ENCODE data around the gene ESPNL. TPM values are rescaled to one million over a fixed set of nuclear protein-coding genes. Genes with fewer than 3 reads are reported as not detected.

Gene ESPNL
- total and polyA plus RNA-seq, 2 donors, result 0.23 to 3.5 TPM

GRCh38 chr2:238182362-238182761 lies 82.2 kb downstream of the ESPNL start:
- Histone ChIP-seq H3K27ac (ENCODE audit: low read depth) (no peak overlapping the region), H3K36me3 (ENCODE audit: insufficient read depth) (peaks cover 8% of the 10 kb centered on the region), H3K4me1 (ENCODE audit: insufficient read depth) (no peaks in the 10 kb centered on the region), H3K4me3 (ENCODE audit: low read depth, low read length) (no peak overlapping the region)
- WGBS, result 83% methylated on average over 6 of the region's 6 CpGs
- DNase-seq (ENCODE audit: extremely low spot score), result no peak

Other genes with a start within 250 kb of the ESPNL start
- 13.2 TPM for gene RAMP1, start 240.7 kb upstream of the ESPNL start, total RNA-seq
- gene RAMP1, start 240.7 kb upstream of the ESPNL start, polyA plus RNA-seq, result 185 TPM
- gene UBE2F, start 133.3 kb upstream of the ESPNL start, total RNA-seq, result 25.9 TPM
- gene UBE2F, start 133.3 kb upstream of the ESPNL start, polyA plus RNA-seq, result 38.3 TPM
- gene SCLY, start 39.3 kb upstream of the ESPNL start, total RNA-seq, result 15.1 TPM
- gene SCLY, start 39.3 kb upstream of the ESPNL start, polyA plus RNA-seq, result 13.6 TPM
- gene KLHL30, start 38.3 kb downstream of the ESPNL start, total RNA-seq, result 1.8 TPM
- 0.95 TPM for gene KLHL30, start 38.3 kb downstream of the ESPNL start, polyA plus RNA-seq
- gene ERFE, start 58.6 kb downstream of the ESPNL start, total RNA-seq, result 0.79 TPM
- gene ERFE, start 58.6 kb downstream of the ESPNL start, polyA plus RNA-seq, result 0.53 TPM
- 32.0 TPM for gene ILKAP, start 103.4 kb downstream of the ESPNL start, total RNA-seq
- gene ILKAP, start 103.4 kb downstream of the ESPNL start, polyA plus RNA-seq, result 41.6 TPM
- gene HES6, start 139.7 kb downstream of the ESPNL start, total RNA-seq, result 3.0 TPM
- 6.5 TPM for gene HES6, start 139.7 kb downstream of the ESPNL start, polyA plus RNA-seq
- gene PER2, start 188.3 kb downstream of the ESPNL start, total RNA-seq, result 7.5 TPM
- gene PER2, start 188.3 kb downstream of the ESPNL start, polyA plus RNA-seq, result 8.8 TPM
- 9.6 TPM for gene TRAF3IP1, start 220.2 kb downstream of the ESPNL start, total RNA-seq
- gene TRAF3IP1, start 220.2 kb downstream of the ESPNL start, polyA plus RNA-seq, result 13.6 TPM